Activated naive CD4-positive, alpha-beta T cell treated with anti-CD3 and anti-CD28 coated beads, Interleukin-2, amount 50 U/mL, for 16 hours (primary cell): ENCODE data around the gene CCDC93.

ENCODE experiments used
- DNase-seq: peaks from one replicate; pipeline ENCODE4 v3.0.0-alpha.2; 2020

CCDC93 gene

DNA sequence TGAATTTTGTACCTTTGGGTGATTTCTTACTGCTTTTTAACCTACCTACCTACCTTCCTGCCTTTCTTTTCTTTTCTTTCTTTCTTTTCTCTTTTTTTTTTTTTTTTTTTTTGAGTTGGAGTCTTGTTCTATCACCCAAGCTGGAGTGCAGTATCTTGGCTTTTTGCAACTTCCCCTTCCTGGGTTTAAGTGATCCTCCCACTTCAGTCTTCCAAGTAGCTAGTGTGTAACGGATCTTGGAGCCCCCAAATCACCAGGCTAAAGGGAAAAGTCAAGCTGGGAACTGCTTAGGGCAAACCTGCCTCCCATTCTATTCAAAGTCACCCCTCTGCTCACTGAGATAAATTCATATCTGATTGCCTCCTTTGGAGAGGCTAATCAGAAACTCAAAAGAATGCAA, 138.1 kb downstream of the CCDC93 start:
- DNase-seq: no peak
